Measurements from ENCODE around the gene SEMA3D. TPM values are rescaled to one million over a fixed set of nuclear protein-coding genes. Genes with fewer than 3 reads are reported as not detected.

Gene SEMA3D
- total RNA-seq, 1 donor from 2014 or later, result 0.50 TPM

- H3K27me3 ChIP-seq (ENCODE audit: control insufficient read depth, insufficient read depth, low read length), result no peaks in the 10 kb centered on the region
- no peak overlapping the region for H3K4me3 ChIP-seq (ENCODE audit: low read depth, low read length)
- no peak for TF ChIP-seq CTCF (IDR thresholded peaks at IDR 0.05; ENCODE audit: insufficient read depth, low read length, poor library complexity, severe bottlenecking)
- DNase-seq (ENCODE audit: low read depth), result no peak
- H3K36me3 ChIP-seq (ENCODE audit: control insufficient read depth, insufficient read depth, low read length), result no peaks in the 10 kb centered on the region
These were observed 42.1 kb downstream of the SEMA3D start for GRCh38 chr7:85144771-85145170.

GRCh38 chr7:85135977-85136376, 50.9 kb downstream of the SEMA3D start:
- no peak for TF ChIP-seq CTCF (IDR thresholded peaks at IDR 0.05; ENCODE audit: insufficient read depth, low read length, poor library complexity, severe bottlenecking)
- no peaks in the 10 kb centered on the region for H3K36me3 ChIP-seq (ENCODE audit: control insufficient read depth, insufficient read depth, low read length)
- H3K27me3 ChIP-seq (ENCODE audit: control insufficient read depth, insufficient read depth, low read length), result no peaks in the 10 kb centered on the region
- DNase-seq (ENCODE audit: low read depth), result peak; percentile 16
- H3K4me3 ChIP-seq (ENCODE audit: low read depth, low read length), result no peak overlapping the region

- Histone ChIP-seq H3K4me3 (ENCODE audit: low read depth, low read length) (no peak overlapping the region), H3K36me3 (ENCODE audit: control insufficient read depth, insufficient read depth, low read length) (no peaks in the 10 kb centered on the region), H3K27me3 (ENCODE audit: control insufficient read depth, insufficient read depth, low read length) (no peaks in the 10 kb centered on the region)
- no peak for TF ChIP-seq CTCF (IDR thresholded peaks at IDR 0.05; ENCODE audit: insufficient read depth, low read length, poor library complexity, severe bottlenecking)
- no peak for DNase-seq (ENCODE audit: low read depth)
These were observed 53.3 kb downstream of the SEMA3D start for GRCh38 chr7:85133560-85133959.

- Histone ChIP-seq H3K4me3 (ENCODE audit: low read depth, low read length) (no peak overlapping the region), H3K36me3 (ENCODE audit: control insufficient read depth, insufficient read depth, low read length) (no peaks in the 10 kb centered on the region), H3K27me3 (ENCODE audit: control insufficient read depth, insufficient read depth, low read length) (no peaks in the 10 kb centered on the region)
- TF ChIP-seq CTCF (IDR thresholded peaks at IDR 0.05; ENCODE audit: insufficient read depth, low read length, poor library complexity, severe bottlenecking), result no peak
- DNase-seq (ENCODE audit: low read depth), result no peak
These were observed 53.9 kb downstream of the SEMA3D start for GRCh38 chr7:85133006-85133405.

GRCh38 chr7:85130702-85131101, 56.2 kb downstream of the SEMA3D start:
- Histone ChIP-seq H3K4me3 (ENCODE audit: low read depth, low read length) (no peak overlapping the region), H3K27me3 (ENCODE audit: control insufficient read depth, insufficient read depth, low read length) (no peaks in the 10 kb centered on the region), H3K36me3 (ENCODE audit: control insufficient read depth, insufficient read depth, low read length) (no peaks in the 10 kb centered on the region)
- no peak for TF ChIP-seq CTCF (IDR thresholded peaks at IDR 0.05; ENCODE audit: insufficient read depth, low read length, poor library complexity, severe bottlenecking)
- no peak for DNase-seq (ENCODE audit: low read depth)

GRCh38 chr7:85126383-85126782, 60.5 kb downstream of the SEMA3D start:
- H3K4me3 ChIP-seq (ENCODE audit: low read depth, low read length), result no peak overlapping the region
- DNase-seq (ENCODE audit: low read depth), result no peak
- no peaks in the 10 kb centered on the region for H3K27me3 ChIP-seq (ENCODE audit: control insufficient read depth, insufficient read depth, low read length)
- no peak for TF ChIP-seq CTCF (IDR thresholded peaks at IDR 0.05; ENCODE audit: insufficient read depth, low read length, poor library complexity, severe bottlenecking)
- no peaks in the 10 kb centered on the region for H3K36me3 ChIP-seq (ENCODE audit: control insufficient read depth, insufficient read depth, low read length)

All from kidney epithelial cell (primary cell).